Osteoblast (primary cell): Measurements from ENCODE around the gene NEUROD2. TPM values are rescaled to one million over a fixed set of nuclear protein-coding genes. Genes with fewer than 3 reads are reported as not detected.

ENCODE experiments used
- DNase-seq: peaks from one replicate; pipeline ENCODE4 v3.0.0; 2011; ENCODE audit warnings: low spot score, mixed read lengths; ENCODE audit not compliant: insufficient read length; ENCODE audit errors: missing footprints
- H2AFZ ChIP-seq: 2 replicates; pipeline ENCODE4 v1.6.0; 2011; ENCODE audit warnings: mild to moderate bottlenecking, low read length
- H3K27ac ChIP-seq: 2 replicates; pipeline ENCODE4 v1.5.1; 2011; ENCODE audit warnings: mild to moderate bottlenecking, low read depth, low read length, moderate library complexity
- H3K27me3 ChIP-seq: 2 replicates; pipeline ENCODE4 v1.6.0; 2012; ENCODE audit warnings: mild to moderate bottlenecking, control low read depth, inconsistent platforms, low read length, moderate library complexity; ENCODE audit not compliant: insufficient read depth
- H3K36me3 ChIP-seq: 2 replicates; pipeline ENCODE4 v1.5.1; 2011; ENCODE audit warnings: mild to moderate bottlenecking, low read length, control low read depth, moderate library complexity; ENCODE audit not compliant: insufficient read depth
- H3K4me1 ChIP-seq: 2 replicates; pipeline ENCODE4 v1.5.1; 2011; ENCODE audit warnings: mild to moderate bottlenecking, low read length, control low read depth, moderate library complexity; ENCODE audit not compliant: insufficient read depth
- H3K4me2 ChIP-seq: 2 replicates; pipeline ENCODE4 v1.6.0; 2011; ENCODE audit warnings: mild to moderate bottlenecking, low read length; ENCODE audit not compliant: insufficient read depth
- H3K4me3 ChIP-seq: fragments of 200-600 bp; sonication (generic); 3 replicates; pipeline ENCODE4 v1.5.1; 2012; ENCODE audit warnings: mild to moderate bottlenecking, low read length, inconsistent platforms; ENCODE audit not compliant: insufficient read depth
- H3K79me2 ChIP-seq: 2 replicates; pipeline ENCODE4 v1.6.0; 2012; ENCODE audit warnings: mild to moderate bottlenecking, low read length, control low read depth, inconsistent platforms; ENCODE audit not compliant: insufficient read depth
- H3K9me3 ChIP-seq: 2 replicates; pipeline ENCODE4 v1.5.1; 2011; ENCODE audit warnings: low read depth, low read length, control low read depth
- H4K20me1 ChIP-seq: 2 replicates; pipeline ENCODE4 v1.6.0; 2012; ENCODE audit warnings: mild to moderate bottlenecking, low read length, control low read depth; ENCODE audit not compliant: insufficient read depth
- total RNA-seq: library from RNA; depleted of rRNA; stranded (reverse); fragments of >200 nt; gene quantifications from 2 replicates; pipeline ENCODE4 v1.2.3, GENCODE V29; 2012
- TF ChIP-seq, protein P1 (sequence below): IDR thresholded peaks from 2 replicates; pipeline ENCODE4 v1.5.1; 2011; ENCODE audit warnings: mild to moderate bottlenecking, low read depth, low read length, moderate library complexity; ENCODE audit errors: extremely low read depth

The NEUROD2 gene
- total RNA-seq, 1 donor, result not detected

DNA sequence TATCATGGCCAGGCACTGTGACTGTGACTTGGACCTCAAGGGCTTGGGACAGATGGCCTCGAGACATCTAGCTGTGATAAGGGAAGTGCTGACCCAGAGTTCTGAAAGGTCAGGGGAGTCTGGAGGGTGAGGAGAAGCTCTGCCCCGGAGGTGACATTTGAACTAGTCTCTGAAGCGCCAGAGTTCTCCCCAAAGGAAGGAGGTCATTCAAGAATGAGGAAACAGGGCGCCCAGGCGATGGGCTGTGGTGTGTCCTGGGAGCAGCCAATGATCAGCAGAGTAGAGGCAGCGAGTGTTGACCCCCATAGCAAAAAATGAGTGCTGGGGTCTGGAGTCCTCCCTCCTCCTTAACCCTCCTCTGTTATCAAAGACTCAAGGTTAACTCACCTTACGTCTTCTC lies 34.2 kb upstream of the NEUROD2 start:
- Histone ChIP-seq H3K9me3 (no peaks in the 10 kb centered on the region), H3K4me3 (no peak overlapping the region), H4K20me1 (peaks cover 58% of the 10 kb centered on the region), H3K27ac (no peak overlapping the region), H3K27me3 (no peaks in the 10 kb centered on the region), H3K4me1 (peaks cover 20% of the 10 kb centered on the region), H2AFZ (no peak overlapping the region), H3K4me2 (no peak overlapping the region), H3K36me3 (no peaks in the 10 kb centered on the region), H3K79me2 (peaks cover 92% of the 10 kb centered on the region)
- no peak for DNase-seq
- TF ChIP-seq, protein P1, sequence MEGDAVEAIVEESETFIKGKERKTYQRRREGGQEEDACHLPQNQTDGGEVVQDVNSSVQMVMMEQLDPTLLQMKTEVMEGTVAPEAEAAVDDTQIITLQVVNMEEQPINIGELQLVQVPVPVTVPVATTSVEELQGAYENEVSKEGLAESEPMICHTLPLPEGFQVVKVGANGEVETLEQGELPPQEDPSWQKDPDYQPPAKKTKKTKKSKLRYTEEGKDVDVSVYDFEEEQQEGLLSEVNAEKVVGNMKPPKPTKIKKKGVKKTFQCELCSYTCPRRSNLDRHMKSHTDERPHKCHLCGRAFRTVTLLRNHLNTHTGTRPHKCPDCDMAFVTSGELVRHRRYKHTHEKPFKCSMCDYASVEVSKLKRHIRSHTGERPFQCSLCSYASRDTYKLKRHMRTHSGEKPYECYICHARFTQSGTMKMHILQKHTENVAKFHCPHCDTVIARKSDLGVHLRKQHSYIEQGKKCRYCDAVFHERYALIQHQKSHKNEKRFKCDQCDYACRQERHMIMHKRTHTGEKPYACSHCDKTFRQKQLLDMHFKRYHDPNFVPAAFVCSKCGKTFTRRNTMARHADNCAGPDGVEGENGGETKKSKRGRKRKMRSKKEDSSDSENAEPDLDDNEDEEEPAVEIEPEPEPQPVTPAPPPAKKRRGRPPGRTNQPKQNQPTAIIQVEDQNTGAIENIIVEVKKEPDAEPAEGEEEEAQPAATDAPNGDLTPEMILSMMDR, result no peak

DNA sequence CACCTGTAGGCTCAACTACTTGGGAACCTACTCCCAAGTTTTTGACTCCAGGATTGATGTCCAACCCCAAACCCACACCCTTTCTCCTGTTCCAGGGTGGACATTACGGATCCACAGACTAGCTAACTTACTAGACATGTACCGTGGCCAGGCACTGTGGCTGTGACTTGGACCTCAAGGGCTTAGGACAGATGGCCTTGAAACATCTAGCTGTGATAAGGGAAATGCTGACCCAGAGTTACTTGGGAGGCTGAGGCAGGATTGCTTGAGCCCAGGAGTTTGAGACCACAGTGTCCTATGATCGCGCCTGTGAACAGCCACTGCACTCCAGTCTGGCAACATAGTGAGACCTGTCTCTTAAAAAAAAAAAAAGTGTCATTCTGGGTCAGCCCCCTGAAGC lies 33.4 kb upstream of the NEUROD2 start:
- Histone ChIP-seq H3K36me3 (no peaks in the 10 kb centered on the region), H3K9me3 (no peaks in the 10 kb centered on the region), H3K4me2 (no peak overlapping the region), H3K4me3 (no peak overlapping the region), H3K79me2 (peaks cover 88% of the 10 kb centered on the region), H3K4me1 (peaks cover 24% of the 10 kb centered on the region), H3K27me3 (no peaks in the 10 kb centered on the region), H3K27ac (no peak overlapping the region), H2AFZ (no peak overlapping the region), H4K20me1 (peaks cover 56% of the 10 kb centered on the region)
- no peak for DNase-seq
- TF ChIP-seq, protein P1, result no peak

DNA sequence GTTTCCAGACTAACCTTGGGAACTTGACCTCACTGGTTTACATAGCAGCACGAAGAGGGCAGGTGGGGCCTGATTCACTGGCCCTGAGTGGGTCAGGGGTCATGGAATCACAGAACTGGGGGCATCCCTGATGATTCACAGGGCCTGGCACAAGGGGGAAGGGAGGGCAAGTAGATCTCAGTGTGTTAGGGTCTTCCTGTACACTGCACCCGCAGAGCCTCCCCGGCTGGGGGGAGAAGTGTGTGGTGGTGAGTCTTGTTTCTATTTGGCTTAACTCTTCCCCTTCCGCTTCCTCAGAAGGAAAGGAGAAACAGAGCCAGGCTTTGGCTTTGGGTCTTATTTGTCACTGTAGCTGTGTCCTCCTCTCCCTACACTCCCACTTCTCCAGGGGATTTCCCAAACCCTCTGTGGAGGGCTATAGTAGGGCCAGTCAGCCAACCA lies 32.9 kb upstream of the NEUROD2 start:
- Histone ChIP-seq H2AFZ (no peak overlapping the region), H3K27ac (no peak overlapping the region), H3K4me1 (peaks cover 24% of the 10 kb centered on the region), H3K27me3 (no peaks in the 10 kb centered on the region), H3K9me3 (no peaks in the 10 kb centered on the region), H4K20me1 (peaks cover 56% of the 10 kb centered on the region), H3K79me2 (peaks cover 86% of the 10 kb centered on the region), H3K36me3 (no peaks in the 10 kb centered on the region), H3K4me2 (no peak overlapping the region), H3K4me3 (no peak overlapping the region)
- TF ChIP-seq, protein P1, result no peak
- no peak for DNase-seq

DNA sequence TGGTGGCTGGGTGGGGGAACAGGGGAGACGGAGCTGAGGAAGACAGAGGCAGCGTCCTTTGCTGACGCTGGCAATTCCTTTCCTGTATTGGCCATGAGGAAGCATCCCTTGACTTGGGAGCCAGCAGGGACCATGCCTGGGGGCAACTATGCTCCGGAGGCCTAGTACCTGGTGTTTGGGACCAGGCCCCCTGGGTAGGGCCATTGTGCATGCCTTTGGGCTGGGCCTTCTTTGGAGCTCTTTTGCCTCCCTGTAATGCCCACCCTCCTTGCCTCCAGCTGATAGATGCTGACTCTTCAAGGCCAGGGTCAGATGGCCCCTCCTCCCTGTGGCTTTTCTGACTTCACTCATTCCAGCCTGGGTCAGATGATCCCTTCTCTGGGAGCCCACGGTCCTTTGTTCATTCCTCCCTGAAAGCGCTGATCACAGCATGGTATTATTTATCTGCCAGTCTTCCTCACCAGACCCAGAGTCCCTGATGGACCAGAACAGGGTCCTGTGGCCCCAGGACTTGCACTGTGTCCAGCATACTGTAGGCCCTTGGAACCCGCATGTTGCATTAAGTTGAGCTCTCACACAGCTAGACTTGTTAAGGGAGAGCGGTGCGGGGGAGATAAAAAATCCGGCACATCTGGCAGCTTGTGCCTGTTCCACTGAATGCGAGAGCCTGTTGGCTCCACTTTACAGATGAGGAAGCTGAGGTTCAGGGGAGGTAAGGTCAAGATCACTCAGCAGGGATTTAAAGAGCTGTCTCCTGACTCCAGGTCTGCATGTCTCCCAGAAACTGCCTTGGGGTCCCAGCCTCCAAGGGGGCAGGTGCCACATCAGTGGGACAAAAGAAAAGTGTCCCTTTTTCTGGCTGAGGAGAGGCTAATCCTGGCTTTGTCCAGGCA lies 32.1 kb upstream of the NEUROD2 start:
- DNase-seq, result no peak
- Histone ChIP-seq H3K27me3 (no peaks in the 10 kb centered on the region), H3K79me2 (peaks cover 78% of the 10 kb centered on the region), H3K4me2 (no peak overlapping the region), H2AFZ (no peak overlapping the region), H4K20me1 (peaks cover 52% of the 10 kb centered on the region), H3K9me3 (no peaks in the 10 kb centered on the region), H3K4me3 (no peak overlapping the region), H3K4me1 (peaks cover 24% of the 10 kb centered on the region), H3K27ac (no peak overlapping the region), H3K36me3 (no peaks in the 10 kb centered on the region)
- TF ChIP-seq, protein P1, result no peak
